HG03103 (cell line): ENCODE data around the gene DHFR2.
A peak's percentile ranks its signal among the peaks of the same experiment; 100 is the strongest.
"Not testable (repeated sequence)": the region's sequence is repeated elsewhere in the genome, so short reads cannot be mapped to it uniquely, and the experiment has no call there.

ENCODE experiments used
- ATAC-seq: cut with Tn5 transposase; IDR thresholded peaks from one replicate; pipeline ENCODE4 v1.9.1; 2021; ENCODE audit warnings: low read depth; ENCODE audit not compliant: unreplicated experiment

The DHFR2 gene

DNA sequence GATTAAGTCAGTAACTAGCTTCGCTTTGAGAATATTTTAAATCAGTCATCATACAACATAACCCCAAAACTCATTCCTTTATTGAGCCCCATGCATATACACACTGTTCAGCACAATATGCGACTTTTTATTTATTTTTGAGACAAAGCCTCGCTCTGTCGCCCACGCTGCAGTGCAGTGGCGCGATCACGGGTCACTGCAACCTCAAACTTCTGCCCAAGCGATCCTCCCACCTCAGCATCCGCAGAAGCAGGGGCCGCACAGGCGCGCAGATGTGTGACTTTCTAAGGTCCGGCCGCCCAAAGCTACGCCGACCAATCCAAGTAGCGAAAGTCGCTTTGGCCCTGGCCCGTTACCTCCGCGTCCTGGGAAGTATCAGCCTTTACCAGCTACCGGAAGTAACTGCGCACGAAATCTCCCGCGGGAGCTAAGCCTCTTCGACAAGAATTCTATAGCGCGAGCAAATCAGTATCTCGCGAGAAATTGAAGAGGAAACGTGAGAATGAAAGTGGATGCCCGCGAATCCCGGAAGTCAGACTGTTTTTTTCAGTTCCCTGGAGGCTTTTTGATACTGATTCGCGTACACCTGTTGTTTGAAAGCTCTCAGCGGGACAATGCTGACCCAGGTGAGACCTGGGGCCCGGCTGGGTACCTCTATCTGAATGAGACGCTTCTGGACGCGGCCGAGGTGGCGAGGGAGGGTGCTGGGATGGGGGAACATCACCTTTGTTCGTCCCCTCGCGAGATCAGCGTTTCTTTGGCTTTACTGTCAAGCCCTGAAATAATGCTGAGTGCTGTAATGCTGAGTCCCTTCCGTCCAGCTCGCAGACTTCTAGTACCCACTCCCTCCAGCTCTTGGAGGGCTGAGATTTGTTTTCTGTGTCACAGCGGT is at the start of gene DHFR2, which contains the start of gene NSUN3:
Gene DHFR2, minus strand, starts transcription at position 404 of the 892 bp plus-strand sequence. CDS start 1,405 bp downstream, outside the sequence.
Gene NSUN3, plus strand, starts transcription at position 549 of the 892 bp plus-strand sequence. Its CDS starts 66 bp downstream, at position 615.
- peak; percentile 87 for ATAC-seq

DNA sequence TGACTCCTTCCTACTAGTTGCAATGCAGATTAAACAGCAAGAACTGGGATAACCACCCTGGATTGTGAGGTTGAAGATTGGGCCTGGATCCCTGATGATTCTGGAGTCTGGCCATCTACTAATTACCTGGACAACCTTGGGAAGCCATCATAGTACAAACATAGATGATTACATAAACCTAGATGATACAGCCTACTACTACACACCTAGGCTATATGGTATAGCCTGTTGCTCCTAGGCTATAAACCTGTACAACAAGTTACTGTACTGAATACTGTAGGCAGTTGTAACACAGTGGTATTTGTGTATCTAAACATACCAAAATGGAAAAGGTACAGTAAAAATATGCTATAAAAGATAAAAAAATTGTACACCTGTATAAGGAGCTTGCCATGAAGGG is 48.1 kb upstream of the DHFR2 start:
- ATAC-seq, result no peak

DNA sequence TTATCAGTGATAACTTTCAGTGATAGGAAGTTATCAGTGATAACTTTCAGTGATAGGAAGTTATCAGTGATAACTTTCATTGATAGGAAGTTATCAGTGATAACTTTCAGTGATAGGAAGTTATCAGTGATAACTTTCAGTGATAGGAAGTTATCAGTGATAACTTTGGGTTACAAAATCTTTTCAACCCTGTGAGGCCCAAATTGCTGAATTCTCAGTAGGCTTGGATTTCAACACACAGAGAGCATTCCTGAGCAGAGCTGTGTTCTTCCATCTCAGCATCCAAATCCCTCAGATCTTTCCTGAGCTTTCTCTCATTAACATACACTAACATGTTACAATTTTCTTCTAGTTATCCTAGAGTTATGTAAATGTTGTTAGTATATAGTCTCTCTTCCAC is 47.5 kb upstream of the DHFR2 start:
- not testable (repeated sequence) for ATAC-seq

DNA sequence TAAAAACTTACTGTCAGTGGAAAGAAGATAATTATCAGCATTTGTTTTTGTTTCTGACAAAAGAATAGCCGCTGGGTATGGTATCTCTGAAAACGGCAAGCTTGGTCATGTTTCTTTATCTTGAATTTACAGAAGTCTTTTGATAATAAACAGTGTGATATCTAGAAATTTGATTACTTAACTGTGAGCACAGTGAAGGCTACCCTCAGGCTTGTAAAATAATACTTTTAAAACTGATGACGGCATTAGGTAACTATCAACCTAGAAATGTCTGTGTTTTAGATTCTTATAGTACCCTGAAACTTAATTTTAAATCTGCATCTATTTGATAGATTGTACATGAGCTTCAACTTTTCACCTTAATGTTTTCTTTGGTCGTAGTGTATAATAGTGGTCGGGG is 43.6 kb upstream of the DHFR2 start:
- ATAC-seq, result no peak

DNA sequence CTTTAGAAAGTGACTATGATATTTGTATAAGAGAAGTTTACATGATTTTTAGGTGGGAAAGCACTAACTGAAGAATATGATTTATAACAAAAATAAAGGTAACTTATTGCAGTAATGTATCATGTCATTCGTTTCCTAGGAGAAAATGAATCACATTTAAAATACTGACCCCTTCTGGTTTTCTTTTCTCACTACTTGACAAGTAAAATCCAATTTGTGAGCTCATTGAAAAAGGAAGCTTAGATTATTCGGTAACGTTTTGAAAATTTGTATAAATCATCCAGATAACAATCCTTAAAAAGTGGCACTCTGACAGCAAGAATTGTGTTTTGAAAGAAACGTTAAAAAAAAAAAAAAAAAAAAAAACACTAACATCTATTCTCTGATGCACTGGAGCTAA is 39.1 kb upstream of the DHFR2 start:
- ATAC-seq, result no peak

DNA sequence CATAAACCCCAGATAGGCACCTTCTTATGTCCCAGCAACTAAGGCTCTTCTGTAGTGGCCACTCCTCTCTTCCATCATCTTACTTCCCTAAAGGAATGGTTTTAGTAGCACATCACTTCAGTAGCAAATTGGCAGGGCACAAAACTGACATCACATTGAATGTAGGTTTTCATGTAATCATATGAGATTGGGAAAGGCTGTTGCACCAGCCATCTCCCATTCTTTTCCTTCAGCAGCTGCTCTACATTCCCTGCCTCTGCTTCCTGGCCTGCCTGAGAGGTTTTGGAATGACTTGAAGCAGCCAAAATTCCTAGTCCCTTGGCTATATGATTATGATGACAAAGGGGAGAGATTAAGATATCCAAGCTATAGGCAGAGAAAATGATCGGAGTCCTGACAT is 36.6 kb upstream of the DHFR2 start:
- no peak for ATAC-seq

DNA sequence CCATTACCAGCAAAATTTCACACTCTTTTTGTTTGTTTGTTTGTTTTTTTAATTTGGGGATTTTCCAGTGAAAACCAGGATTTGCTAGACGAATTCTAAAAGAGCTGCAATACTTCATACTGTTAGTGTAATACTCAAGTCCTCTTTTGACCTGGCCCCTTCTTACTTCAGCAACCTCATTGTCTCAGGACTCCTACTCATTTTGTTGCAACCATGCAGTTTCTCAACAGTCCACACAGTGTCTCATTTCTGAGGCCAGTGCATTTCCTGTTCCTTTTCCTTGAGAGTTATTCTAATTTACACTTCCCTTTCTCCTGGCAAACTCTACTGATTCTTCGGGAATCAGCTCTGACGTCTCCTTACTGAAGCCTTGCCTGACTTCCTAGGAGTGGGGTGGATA is 35.7 kb upstream of the DHFR2 start:
- ATAC-seq, result no peak

DNA sequence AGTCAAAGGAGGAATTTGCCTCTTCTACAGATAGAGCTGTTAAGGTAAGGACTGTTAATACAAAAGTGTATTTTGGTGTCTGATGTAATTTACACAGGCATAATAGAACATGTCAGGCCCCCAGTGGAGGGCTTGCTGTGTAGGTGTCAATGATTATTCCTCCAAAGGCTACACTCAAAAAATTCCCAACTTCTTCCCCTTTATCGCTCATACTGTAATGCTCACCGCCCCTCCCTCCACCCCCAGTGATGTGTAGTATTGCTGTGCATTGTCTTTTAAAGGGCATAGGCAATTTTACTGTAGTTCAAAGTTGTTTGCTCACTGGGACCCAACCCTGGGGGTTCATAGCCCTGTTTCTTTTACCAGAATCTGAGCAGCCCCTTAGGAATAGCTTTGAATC is 32.4 kb upstream of the DHFR2 start:
- no peak for ATAC-seq

DNA sequence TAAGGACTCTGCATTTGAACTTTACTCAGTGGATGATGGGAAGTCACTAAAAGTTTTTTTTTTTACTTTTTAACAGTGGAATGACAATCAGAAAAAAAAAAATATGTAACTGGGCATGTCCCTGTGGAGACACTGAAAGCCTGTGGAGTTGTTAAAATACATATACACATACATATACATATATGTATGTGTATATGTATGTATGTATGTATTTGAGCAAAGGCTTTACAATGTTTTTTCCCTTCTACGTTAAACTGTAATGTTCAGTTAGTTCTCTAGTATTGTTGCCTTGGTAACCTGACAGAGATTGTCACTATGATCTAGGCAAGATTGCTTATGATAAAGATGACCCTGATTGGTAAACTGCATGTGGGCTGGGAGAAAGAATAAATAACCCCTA is 30.4 kb upstream of the DHFR2 start:
- ATAC-seq, result no peak

DNA sequence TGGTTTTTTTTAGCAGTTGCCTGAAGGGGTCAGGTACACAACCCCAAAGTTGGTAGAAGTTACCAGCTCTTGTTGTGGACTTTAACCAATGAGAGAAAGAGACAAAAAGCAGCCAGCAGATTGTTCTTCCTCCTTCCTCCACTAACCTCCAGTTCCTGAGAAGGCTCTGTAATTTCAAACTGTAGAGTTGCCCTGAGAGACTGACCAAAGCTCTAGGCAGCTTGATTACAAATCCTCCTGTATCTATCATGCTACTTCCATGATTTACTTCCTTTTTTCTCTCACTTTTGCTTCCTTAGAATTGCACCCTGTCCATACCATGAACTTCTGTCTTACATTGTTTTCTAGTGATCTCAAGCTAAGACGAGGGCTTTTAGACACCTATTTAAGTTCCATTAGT is 29.4 kb upstream of the DHFR2 start:
- ATAC-seq, result no peak

DNA sequence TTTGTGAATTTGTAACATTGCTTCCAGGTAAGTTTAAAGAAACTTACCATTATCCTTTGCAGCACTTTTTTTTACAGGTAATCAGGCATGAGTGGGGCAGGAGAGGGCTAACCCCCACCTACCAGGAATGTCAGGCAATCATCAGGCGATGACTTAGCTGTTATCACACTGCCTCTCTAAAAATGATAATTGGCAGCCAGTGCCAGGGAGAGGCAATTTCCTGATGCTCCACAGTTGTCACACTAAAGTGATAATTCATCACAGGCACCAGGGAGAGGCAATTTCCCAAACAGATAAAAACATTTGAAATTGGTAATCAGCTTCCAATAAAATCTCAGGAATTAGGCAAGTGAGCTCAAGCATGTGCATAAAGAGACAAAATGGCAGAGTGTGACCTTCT is 26.4 kb upstream of the DHFR2 start:
- no peak for ATAC-seq

DNA sequence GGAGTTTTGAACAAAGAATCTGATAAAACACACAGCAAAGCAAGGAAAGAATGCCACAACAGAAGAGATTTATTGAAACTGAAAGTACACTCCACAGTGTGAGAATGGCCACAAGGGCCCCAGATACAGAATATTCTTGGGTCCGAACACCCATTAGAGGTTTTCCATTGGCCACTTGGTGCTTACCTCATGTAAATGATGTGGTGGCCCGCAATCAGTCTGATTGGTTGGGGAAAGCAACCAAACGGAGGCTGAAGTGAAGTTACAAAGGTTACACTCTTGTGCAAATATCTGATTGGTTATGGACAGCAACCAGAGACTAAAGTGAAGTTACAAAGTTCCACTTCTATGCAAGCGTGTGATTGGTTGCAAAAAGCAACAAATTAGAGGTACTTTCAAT is 20.5 kb upstream of the DHFR2 start:
- peak; percentile 55 for ATAC-seq

DNA sequence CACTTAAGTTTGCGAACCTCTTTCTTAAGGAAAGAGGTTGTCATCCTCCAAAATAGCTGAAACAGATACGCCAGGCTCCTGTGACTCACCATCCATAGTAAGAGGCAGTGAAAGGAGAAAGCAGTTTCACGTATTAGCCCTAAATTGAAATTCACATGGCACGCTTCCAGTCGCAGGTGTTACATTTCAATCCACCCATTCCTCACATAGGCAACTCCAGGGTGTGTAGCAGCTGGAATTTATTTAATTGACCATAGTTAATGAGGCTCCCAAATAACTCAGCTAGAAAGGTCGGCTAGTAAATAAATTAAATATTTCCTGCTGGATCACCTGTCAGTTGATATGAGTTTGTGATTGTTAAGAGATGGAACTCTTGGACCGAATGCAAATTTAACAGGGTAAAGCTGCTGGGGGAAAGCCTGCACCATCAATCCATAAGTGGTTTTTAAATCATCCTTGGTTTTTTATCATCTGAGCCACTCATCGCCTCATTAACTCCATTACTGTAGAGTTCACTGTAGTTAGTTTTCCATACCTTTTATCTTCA is 19.7 kb upstream of the DHFR2 start:
- ATAC-seq, result no peak

DNA sequence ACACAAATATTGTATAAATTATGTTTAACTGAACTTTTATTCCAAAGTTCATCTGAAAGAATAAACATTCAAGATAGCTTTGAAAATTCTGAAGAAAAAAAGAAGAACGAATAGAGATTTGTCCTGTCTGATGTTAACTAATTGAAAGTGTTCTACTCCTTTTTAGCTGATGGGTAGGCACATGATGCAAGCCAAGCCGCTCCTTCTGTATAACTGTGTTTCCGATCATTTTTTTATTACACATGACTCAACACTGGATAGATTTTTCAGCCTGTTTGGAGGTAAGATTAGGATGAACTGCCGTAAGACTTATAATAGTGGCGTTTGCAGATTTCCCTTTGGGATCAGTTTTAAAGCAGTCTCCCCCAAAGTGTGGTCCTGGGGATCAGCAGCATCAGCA is 19.2 kb upstream of the DHFR2 start:
- no peak for ATAC-seq

DNA sequence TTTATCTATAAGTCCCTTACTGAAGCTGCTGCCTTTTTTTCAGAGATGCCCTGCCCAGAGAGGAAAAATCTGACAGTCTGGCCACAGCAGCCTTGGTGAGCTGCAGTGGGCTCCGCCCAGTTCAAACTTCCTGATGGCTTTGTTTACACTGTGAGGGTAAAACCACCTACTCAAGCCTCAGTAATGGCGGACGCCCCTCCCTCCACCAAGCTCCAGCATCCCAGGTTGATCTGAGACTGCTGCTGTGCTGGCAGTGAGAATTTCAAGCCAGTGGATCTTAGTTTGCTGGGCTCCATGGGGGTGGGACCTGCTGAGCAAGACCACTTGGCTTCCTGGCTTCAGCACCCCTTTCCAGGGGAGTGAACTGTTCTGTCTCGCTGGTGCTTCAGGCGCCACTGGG is 17.8 kb upstream of the DHFR2 start:
- not testable (repeated sequence) for ATAC-seq

DNA sequence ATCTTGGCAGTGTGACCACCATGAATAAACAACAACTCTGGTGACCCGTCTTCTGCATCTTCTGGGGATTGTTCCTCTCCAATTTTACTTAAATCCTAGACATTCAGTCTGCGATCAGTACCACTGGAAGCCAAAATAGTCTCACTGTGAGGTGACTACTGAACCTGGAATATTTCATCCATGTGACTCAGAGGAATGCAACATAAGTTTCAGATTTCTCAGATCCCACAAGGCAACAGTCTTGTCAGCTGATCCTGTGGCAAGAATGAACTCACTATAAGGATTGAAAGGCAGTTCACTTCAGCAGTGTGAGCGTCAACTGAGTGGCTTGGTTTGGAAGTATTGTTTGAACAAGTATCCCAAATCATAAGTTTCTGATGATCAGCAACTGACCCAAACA is 13.3 kb upstream of the DHFR2 start:
- ATAC-seq, result no peak

DNA sequence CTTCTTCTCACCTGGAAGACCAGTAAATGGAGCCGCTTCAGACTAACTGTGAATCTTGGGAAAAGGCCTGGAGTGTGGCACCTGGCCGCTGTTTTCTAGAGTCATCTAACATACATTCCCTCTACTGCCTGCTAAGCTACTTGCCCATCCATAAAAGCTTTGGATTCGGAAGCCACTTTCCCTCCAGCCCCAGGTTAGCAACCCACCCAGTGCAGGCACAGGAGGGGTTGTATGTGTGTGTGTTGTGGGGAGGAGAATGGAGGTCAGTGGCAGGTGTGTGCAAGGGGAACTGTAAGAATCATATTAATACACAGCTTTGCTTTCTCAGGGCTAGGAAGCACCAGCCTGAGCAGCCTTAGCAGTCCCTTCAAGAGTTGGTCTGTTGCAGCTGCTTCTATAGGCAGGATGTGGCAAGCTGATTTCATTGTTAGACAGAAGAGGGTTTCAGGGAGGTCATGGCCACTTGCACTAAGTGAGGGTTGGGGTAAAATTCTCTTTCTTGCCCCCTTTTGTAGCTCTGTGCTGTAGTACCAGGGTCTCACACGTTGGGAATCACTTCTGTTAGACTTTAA is 9.1 kb upstream of the DHFR2 start:
- peak; percentile 86 for ATAC-seq

DNA sequence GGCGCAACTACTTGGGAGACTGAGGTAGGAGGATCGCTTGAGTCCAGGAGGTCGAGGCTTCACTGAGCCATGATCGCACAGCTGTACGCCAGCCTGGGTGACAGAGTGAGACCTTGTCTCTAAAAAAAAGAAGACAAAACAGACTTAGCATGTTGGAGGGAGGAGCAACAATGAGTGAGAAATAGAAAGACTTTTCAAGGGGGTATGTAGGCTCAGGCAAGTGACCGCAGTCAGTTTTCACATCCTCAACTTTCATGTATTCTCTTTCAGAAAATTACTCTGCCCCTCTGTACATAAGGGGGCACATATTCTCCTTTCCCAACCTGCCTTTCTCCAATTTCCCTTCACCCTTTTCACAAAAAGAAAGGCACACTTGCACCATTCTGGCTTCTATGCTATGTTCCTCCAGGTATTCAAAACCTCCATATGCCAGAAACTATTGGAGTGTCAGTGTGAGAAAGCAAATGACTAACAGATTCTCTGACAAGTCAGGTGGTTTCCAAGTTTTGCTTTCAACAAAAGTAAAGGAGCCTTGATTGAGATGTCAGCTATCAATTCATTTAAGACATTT is 7.7 kb upstream of the DHFR2 start:
- ATAC-seq, result no peak

DNA sequence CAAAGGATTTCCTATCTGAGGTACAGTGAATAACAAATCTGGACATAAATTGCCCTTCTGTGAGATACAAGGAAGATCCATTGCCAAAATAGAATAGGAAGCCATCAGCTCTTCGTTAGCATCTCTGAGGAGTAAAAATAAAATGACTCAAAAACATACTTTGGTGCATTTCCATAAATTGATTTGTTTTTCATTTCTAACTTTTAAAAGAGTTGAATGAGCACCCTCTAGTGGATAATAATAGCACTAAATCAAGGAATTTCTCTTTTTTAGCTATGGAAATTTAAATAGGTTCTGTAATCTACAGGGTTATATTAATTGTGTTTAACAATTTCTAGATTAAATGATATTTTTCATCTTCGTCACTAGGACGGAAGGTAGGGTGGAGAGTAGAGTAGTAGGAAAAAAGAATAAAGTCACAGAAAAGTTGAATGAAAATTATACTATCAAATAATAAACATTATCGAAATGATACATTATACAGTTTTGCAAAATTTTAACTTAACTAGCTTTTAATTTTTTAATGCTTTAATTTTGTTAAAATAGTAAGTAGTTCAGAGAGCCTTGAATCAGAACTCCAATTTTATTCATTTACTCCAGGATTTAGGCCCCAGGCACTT is 6.6 kb upstream of the DHFR2 start:
- no peak for ATAC-seq

DNA sequence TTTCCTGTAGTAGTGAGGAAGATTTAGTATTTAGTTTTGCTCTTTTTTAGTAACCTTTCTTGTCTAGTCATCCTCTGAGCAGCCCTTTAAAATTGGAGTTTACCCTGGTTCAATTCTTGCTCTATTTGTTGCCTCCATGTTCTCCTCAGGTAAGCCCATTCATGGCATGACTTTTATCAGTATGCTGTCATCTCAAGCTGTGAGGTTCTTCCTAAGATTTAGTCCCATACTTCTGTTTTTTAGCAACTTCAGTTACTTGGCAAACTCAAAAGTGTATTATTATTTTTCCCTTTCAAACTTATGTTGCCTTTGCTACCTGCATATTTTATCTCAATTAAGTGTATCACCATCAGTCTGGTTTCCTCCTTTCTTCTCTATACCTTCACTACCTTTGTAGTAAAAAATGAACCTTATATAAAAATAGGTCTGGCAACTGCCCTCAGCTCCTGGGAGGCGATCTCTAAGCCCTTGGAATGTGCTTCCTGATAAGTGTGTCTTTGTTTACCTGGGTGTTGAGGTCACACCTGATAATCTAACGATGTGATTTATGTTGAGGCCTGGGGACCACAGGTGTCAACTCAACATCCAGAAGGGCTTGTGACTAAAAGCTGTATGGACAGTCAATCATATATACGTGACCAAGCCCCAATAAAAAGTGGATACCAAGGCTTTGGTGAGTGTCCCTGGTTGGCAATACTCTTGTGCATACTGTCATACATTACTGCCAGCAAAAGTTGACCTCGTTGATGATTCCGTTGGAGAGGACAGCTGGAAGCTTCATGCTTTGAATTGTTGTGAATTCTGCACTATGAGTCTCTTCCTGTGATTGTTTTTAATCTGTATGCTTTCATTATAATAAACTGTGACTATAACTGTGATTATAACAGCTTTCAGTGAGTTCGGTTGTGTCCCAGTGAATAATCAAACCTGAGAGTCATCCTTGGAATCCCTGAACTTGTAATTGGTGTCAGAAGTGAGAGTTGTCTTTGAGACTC is 4.1 kb upstream of the DHFR2 start:
- no peak for ATAC-seq
